HEK293 (cell line): Measurements from ENCODE around the gene HAUS5.

Experiments
- CTCF ChIA-PET: fragments of 350-600 bp; formaldehyde crosslinking; extraction: SDS; loops from one replicate; lab custom pipeline; 2021; ENCODE audit warnings: antibody characterized with exemption; lab: Yijun Ruan, JAX
- POLR2A ChIA-PET: fragments of 300-600 bp; formaldehyde crosslinking; extraction: SDS; loops from one replicate; lab custom pipeline; 2020; ENCODE audit warnings: antibody characterized with exemption, inconsistent platforms; lab: Yijun Ruan, JAX
- H3K27ac ChIP-seq: fragments of 200-500 bp; sonication (Bioruptor generic); 2 replicates; pipeline ENCODE4 v1.5.1; 2014; ENCODE audit warnings: low read depth, low read length, control low read depth, inconsistent platforms; ENCODE audit errors: extremely low read depth
- H3K36me3 ChIP-seq, 2 experiments: fragments of 200-500 bp in 1 of 2; sonication (Bioruptor generic) in 1 of 2; 1 replicate in 1 of 2; 2 replicates in 1 of 2; pipeline ENCODE4 v1.5.1; 2014 to 2017; ENCODE audit warnings: inconsistent platforms in 2 of 2, low read length in 2 of 2; ENCODE audit not compliant: control insufficient read depth in 2 of 2, insufficient read depth in 1 of 2
- H3K4me1 ChIP-seq: fragments of 200-500 bp; sonication (Bioruptor generic); 2 replicates; pipeline ENCODE4 v1.5.1; 2014; ENCODE audit warnings: mild to moderate bottlenecking, low read length, inconsistent platforms; ENCODE audit not compliant: control insufficient read depth, insufficient read depth
- H3K4me3 ChIP-seq: 2 replicates; pipeline ENCODE4 v1.5.1; 2011; ENCODE audit warnings: low read depth, mild to moderate bottlenecking, control low read depth, low read length, moderate library complexity
- H3K9me3 ChIP-seq: fragments of 200-500 bp; sonication (Bioruptor generic); 2 replicates; pipeline ENCODE4 v1.5.1; 2014; ENCODE audit warnings: low read depth, low read length, inconsistent platforms; ENCODE audit not compliant: control insufficient read depth, insufficient read depth
- MYNN ChIP-seq: fragments of 450-650 bp; formaldehyde crosslinking; IDR thresholded peaks from 2 replicates; pipeline ENCODE4 v1.5.1; 2016; ENCODE audit warnings: missing biosample characterization, missing genetic modification characterization, borderline replicate concordance
- OSR2 ChIP-seq: fragments of 450-650 bp; formaldehyde crosslinking; IDR thresholded peaks from 2 replicates; pipeline ENCODE4 v1.5.1; 2016; ENCODE audit warnings: missing biosample characterization, missing genetic modification characterization
- PBX3 ChIP-seq: sonication (generic); formaldehyde crosslinking; IDR thresholded peaks from 2 replicates; pipeline ENCODE4 v1.8.1; 2022; ENCODE audit warnings: mild to moderate bottlenecking, moderate library complexity, missing genetic modification reagents
- PRDM10 ChIP-seq: fragments of 450-650 bp; formaldehyde crosslinking; IDR thresholded peaks from 2 replicates; pipeline ENCODE4 v1.5.1; 2016; ENCODE audit warnings: missing biosample characterization, missing genetic modification characterization
- PRDM6 ChIP-seq: fragments of 450-650 bp; formaldehyde crosslinking; IDR thresholded peaks from 2 replicates; pipeline ENCODE4 v1.5.1; 2017; ENCODE audit warnings: missing biosample characterization, missing genetic modification characterization
- SALL2 ChIP-seq: fragments of 450-650 bp; formaldehyde crosslinking; IDR thresholded peaks from 2 replicates; pipeline ENCODE4 v1.5.0; 2017; ENCODE audit warnings: missing biosample characterization, mild to moderate bottlenecking, missing genetic modification characterization, borderline replicate concordance
- SP7 ChIP-seq: fragments of 450-650 bp; formaldehyde crosslinking; IDR thresholded peaks from 2 replicates; pipeline ENCODE4 v1.5.1; 2016; ENCODE audit warnings: missing biosample characterization, missing genetic modification characterization
- WT1 ChIP-seq: fragments of 450-650 bp; formaldehyde crosslinking; IDR thresholded peaks from 2 replicates; pipeline ENCODE4 v1.5.1; 2016; ENCODE audit warnings: missing biosample characterization, missing genetic modification characterization
- ZBTB1 ChIP-seq: fragments of 450-650 bp; formaldehyde crosslinking; IDR thresholded peaks from 2 replicates; pipeline ENCODE4 v1.5.1; 2016; ENCODE audit warnings: missing biosample characterization, missing genetic modification characterization
- ZBTB17 ChIP-seq: fragments of 450-650 bp; formaldehyde crosslinking; IDR thresholded peaks from 2 replicates; pipeline ENCODE4 v1.5.1; 2016; ENCODE audit warnings: missing biosample characterization, missing genetic modification characterization
- ZBTB8A ChIP-seq: fragments of 450-650 bp; formaldehyde crosslinking; IDR thresholded peaks from 2 replicates; pipeline ENCODE4 v1.5.1; 2016; ENCODE audit warnings: missing biosample characterization, missing genetic modification characterization
- ZFP3 ChIP-seq: fragments of 450-650 bp; formaldehyde crosslinking; IDR thresholded peaks from 2 replicates; pipeline ENCODE4 v1.5.1; 2016; ENCODE audit warnings: low read depth, missing biosample characterization, missing genetic modification characterization
- ZNF221 ChIP-seq: fragments of 450-650 bp; formaldehyde crosslinking; IDR thresholded peaks from 2 replicates; pipeline ENCODE4 v1.5.1; 2017; ENCODE audit warnings: missing biosample characterization, missing genetic modification characterization, borderline replicate concordance
- ZNF248 ChIP-seq: fragments of 450-650 bp; formaldehyde crosslinking; IDR thresholded peaks from 2 replicates; pipeline ENCODE4 v1.5.1; 2017; ENCODE audit warnings: missing biosample characterization, missing genetic modification characterization
- ZNF354C ChIP-seq: fragments of 450-650 bp; formaldehyde crosslinking; IDR thresholded peaks from 2 replicates; pipeline ENCODE4 v1.5.1; 2016; ENCODE audit warnings: missing biosample characterization, missing genetic modification characterization, low read depth, borderline replicate concordance
- ZNF398 ChIP-seq: fragments of 450-650 bp; formaldehyde crosslinking; IDR thresholded peaks from 2 replicates; pipeline ENCODE4 v1.5.1; 2017; ENCODE audit warnings: missing biosample characterization, missing genetic modification characterization
- ZNF433 ChIP-seq: fragments of 450-650 bp; formaldehyde crosslinking; IDR thresholded peaks from 2 replicates; pipeline ENCODE4 v1.5.1; 2016; ENCODE audit warnings: missing biosample characterization, missing genetic modification characterization, low read depth
- ZNF510 ChIP-seq: fragments of 450-650 bp; formaldehyde crosslinking; IDR thresholded peaks from 2 replicates; pipeline ENCODE4 v1.5.1; 2018; ENCODE audit warnings: mild to moderate bottlenecking, missing genetic modification characterization, missing biosample characterization; ENCODE audit not compliant: insufficient replicate concordance
- ZNF623 ChIP-seq: fragments of 450-650 bp; formaldehyde crosslinking; IDR thresholded peaks from 2 replicates; pipeline ENCODE4 v1.5.1; 2016; ENCODE audit warnings: missing biosample characterization, missing genetic modification characterization
- ZNF624 ChIP-seq: fragments of 450-650 bp; formaldehyde crosslinking; IDR thresholded peaks from 2 replicates; pipeline ENCODE4 v1.5.1; 2017; ENCODE audit warnings: missing biosample characterization, missing genetic modification characterization
- ZNF639 ChIP-seq: fragments of 450-650 bp; formaldehyde crosslinking; IDR thresholded peaks from 2 replicates; pipeline ENCODE4 v1.5.1; 2016; ENCODE audit warnings: missing biosample characterization, missing genetic modification characterization
- ZNF677 ChIP-seq: fragments of 450-650 bp; IDR thresholded peaks from 2 replicates; pipeline ENCODE4 v1.5.0; 2018; ENCODE audit warnings: missing biosample characterization, mild to moderate bottlenecking, missing genetic modification characterization, moderate library complexity
- ZNF701 ChIP-seq: fragments of 450-650 bp; formaldehyde crosslinking; IDR thresholded peaks from 2 replicates; pipeline ENCODE4 v1.5.1; 2016; ENCODE audit warnings: missing biosample characterization, missing genetic modification characterization
- ZNF843 ChIP-seq: fragments of 450-650 bp; formaldehyde crosslinking; IDR thresholded peaks from 2 replicates; pipeline ENCODE4 v1.5.1; 2016; ENCODE audit warnings: missing biosample characterization, missing genetic modification characterization
- ZSCAN23 ChIP-seq: fragments of 450-650 bp; formaldehyde crosslinking; IDR thresholded peaks from 2 replicates; pipeline ENCODE4 v1.5.1; 2016; ENCODE audit warnings: missing biosample characterization, missing genetic modification characterization
- ZSCAN5A ChIP-seq: fragments of 450-650 bp; formaldehyde crosslinking; IDR thresholded peaks from 2 replicates; pipeline ENCODE4 v1.5.1; 2016; ENCODE audit warnings: missing biosample characterization, missing genetic modification characterization

The HAUS5 gene

GRCh38 chr19:35566738-35567137, 45.8 kb upstream of the HAUS5 start:
- H3K36me3 ChIP-seq: no peaks in the 10 kb centered on the region
- TF ChIP-seq SALL2: no peak
- TF ChIP-seq WT1: no peak
- no peak for TF ChIP-seq ZNF624
- no peak for TF ChIP-seq ZNF623 (tag by site-specific recombination)
- TF ChIP-seq PBX3 (CRISPR knock-in tag): no peak
- TF ChIP-seq OSR2 (tag by site-specific recombination): no peak
- TF ChIP-seq ZSCAN5A: no peak
- no peak for TF ChIP-seq ZNF701
- no peak for TF ChIP-seq SP7
- no peak for TF ChIP-seq ZNF843 (tag by site-specific recombination)
- no peak for TF ChIP-seq ZBTB8A (tag by site-specific recombination)
- no peak for TF ChIP-seq ZNF677 (tag by site-specific recombination)
- no peak for TF ChIP-seq ZNF248 (tag by site-specific recombination)
- no peak for TF ChIP-seq ZNF639 (tag by site-specific recombination)
- no peak for TF ChIP-seq ZFP3 (tag by site-specific recombination)
- TF ChIP-seq PRDM6 (tag by site-specific recombination): no peak
- TF ChIP-seq ZBTB1: no peak
- TF ChIP-seq ZNF354C (tag by site-specific recombination): no peak
- CTCF ChIA-PET: interaction anchor here (0.5 to 1.2 kb wide), 4 partner anchors 25 to 578 kb away, joined by 3 to 5 read pairs (median 3); no protein-coding TSS in a partner anchor

GRCh38 chr19:35569281-35569781, 43.2 kb upstream of the HAUS5 start:
- CTCF ChIA-PET: no interaction called here
- POLR2A ChIA-PET: no interaction called here
- Histone ChIP-seq H3K27ac (no peak overlapping the region), H3K4me3 (no peak overlapping the region), H3K4me1 (no peaks in the 10 kb centered on the region), H3K36me3 (no peaks in the 10 kb centered on the region), H3K9me3 (no peaks in the 10 kb centered on the region; the same call in none of the 2 replicates)
- TF ChIP-seq ZSCAN23 (tag by site-specific recombination) (no peak), MYNN (tag by site-specific recombination) (no peak), ZBTB17 (tag by site-specific recombination) (no peak), ZNF433 (tag by site-specific recombination) (no peak), ZNF510 (tag by site-specific recombination) (no peak), PRDM10 (tag by site-specific recombination) (no peak), ZNF221 (tag by site-specific recombination) (no peak), ZNF398 (no peak)

More at GRCh38 chr19:35566738-35567137, 45.8 kb upstream of the HAUS5 start:
- Histone ChIP-seq H3K4me3 (no peak overlapping the region), H3K4me1 (no peaks in the 10 kb centered on the region), H3K27ac (no peak overlapping the region), H3K9me3 (no peaks in the 10 kb centered on the region; the same call in none of the 2 replicates)
- POLR2A ChIA-PET: no interaction called here
